Chondrocyte (in vitro differentiated cells): ENCODE results near the gene CACNA1B. TPM values are rescaled to one million over a fixed set of nuclear protein-coding genes. Genes with fewer than 3 reads are reported as not detected.
"Not testable (repeated sequence)": the region's sequence is repeated elsewhere in the genome, so short reads cannot be mapped to it uniquely, and the experiment has no call there.

Experiments
- DNase-seq: peaks from one replicate; pipeline ENCODE4 v3.0.0; 2021; ENCODE audit warnings: mixed read lengths, low spot score
- H3K27ac Mint-ChIP-seq: one replicate; pipeline ENCODE4 v1.8.0; 2021; ENCODE audit warnings: mild to moderate bottlenecking, moderate library complexity, mixed read lengths; ENCODE audit not compliant: unreplicated experiment
- H3K27me3 Mint-ChIP-seq: 2 replicates; pipeline ENCODE4 v1.8.0; 2021; ENCODE audit warnings: low read depth, mixed read lengths
- H3K36me3 Mint-ChIP-seq: 2 replicates; pipeline ENCODE4 v1.8.0; 2021; ENCODE audit warnings: low read depth, mixed read lengths
- H3K4me1 Mint-ChIP-seq: 2 replicates; pipeline ENCODE4 v1.8.0; 2021; ENCODE audit warnings: low read depth, mild to moderate bottlenecking, mixed read lengths
- H3K4me3 Mint-ChIP-seq: one replicate; pipeline ENCODE4 v1.8.0; 2021; ENCODE audit warnings: mild to moderate bottlenecking, moderate library complexity, mixed read lengths; ENCODE audit not compliant: unreplicated experiment
- H3K9me3 Mint-ChIP-seq: 2 replicates; pipeline ENCODE4 v1.8.0; 2021; ENCODE audit warnings: low read depth, mixed read lengths
- CTCF ChIP-seq: fragments of 200-600 bp; sonication (generic); IDR thresholded peaks from 2 replicates; pipeline ENCODE4 v1.5.0; 2021; ENCODE audit warnings: antibody characterized with exemption, mild to moderate bottlenecking, moderate library complexity
- microRNA-seq: library from miRNA; unstranded; fragments of <30 nt; microRNA quantifications from one replicate; pipeline ENCODE4 v1.2.0, GENCODE V29; 2020; ENCODE audit warnings: borderline number of aligned reads
- total RNA-seq: library from RNA; stranded (reverse); gene quantifications from 3 replicates; pipeline ENCODE4 v1.2.1, GENCODE V29; 2021

CACNA1B gene
- total RNA-seq, 1 donor from 2014 or later, result 3.7 TPM

GRCh38 chr9:138140980-138141379 is 263.4 kb downstream of the CACNA1B start:
- not testable (repeated sequence) for H3K4me3 Mint-ChIP-seq, H3K4me1 Mint-ChIP-seq, DNase-seq

GRCh38 chr9:138142528-138143244 is 265.1 kb downstream of the CACNA1B start:
- not testable (repeated sequence) for DNase-seq, H3K4me1 Mint-ChIP-seq

More at GRCh38 chr9:138140980-138141379, 263.4 kb downstream of the CACNA1B start:
- H3K36me3 Mint-ChIP-seq, H3K27ac Mint-ChIP-seq, H3K9me3 Mint-ChIP-seq, H3K27me3 Mint-ChIP-seq: not testable (repeated sequence)

GRCh38 chr9:138143491-138143890 is 265.9 kb downstream of the CACNA1B start:
- not testable (repeated sequence) for H3K36me3 Mint-ChIP-seq, H3K27me3 Mint-ChIP-seq, DNase-seq, H3K4me1 Mint-ChIP-seq, H3K9me3 Mint-ChIP-seq, H3K27ac Mint-ChIP-seq, H3K4me3 Mint-ChIP-seq

More at GRCh38 chr9:138142528-138143244, 265.1 kb downstream of the CACNA1B start:
- H3K9me3 Mint-ChIP-seq, H3K4me3 Mint-ChIP-seq, H3K27ac Mint-ChIP-seq, H3K27me3 Mint-ChIP-seq, H3K36me3 Mint-ChIP-seq: not testable (repeated sequence)

GRCh38 chr9:138147556-138147955 is 270.0 kb downstream of the CACNA1B start:
- not testable (repeated sequence) for DNase-seq, H3K27me3 Mint-ChIP-seq, H3K27ac Mint-ChIP-seq, H3K4me1 Mint-ChIP-seq, H3K36me3 Mint-ChIP-seq, H3K9me3 Mint-ChIP-seq
- peak; percentile 74 for TF ChIP-seq CTCF
- peak overlapping the region; percentile 25 for H3K4me3 Mint-ChIP-seq

GRCh38 chr9:138149672-138150656 is 272.4 kb downstream of the CACNA1B start:
- H3K9me3 Mint-ChIP-seq, H3K27me3 Mint-ChIP-seq, DNase-seq, H3K36me3 Mint-ChIP-seq, H3K4me1 Mint-ChIP-seq, H3K27ac Mint-ChIP-seq: not testable (repeated sequence)
- TF ChIP-seq CTCF, result peak; percentile 75
- H3K4me3 Mint-ChIP-seq, result peak overlapping the region; percentile 63

GRCh38 chr9:138155788-138156187 is 278.2 kb downstream of the CACNA1B start:
- DNase-seq, H3K27ac Mint-ChIP-seq, H3K4me3 Mint-ChIP-seq, H3K36me3 Mint-ChIP-seq, H3K9me3 Mint-ChIP-seq, H3K4me1 Mint-ChIP-seq: not testable (repeated sequence)
- H3K27me3 Mint-ChIP-seq, result peaks cover 11% of the 10 kb centered on the region

- not testable (repeated sequence) for H3K9me3 Mint-ChIP-seq, H3K27ac Mint-ChIP-seq, DNase-seq, H3K4me3 Mint-ChIP-seq, H3K27me3 Mint-ChIP-seq, H3K36me3 Mint-ChIP-seq, H3K4me1 Mint-ChIP-seq
These were observed 289.2 kb downstream of the CACNA1B start for GRCh38 chr9:138166793-138167192.

Small RNA genes within 50 kb of the gene (microRNA-seq; reads per million reads assigned to microRNA genes)
- gene MIR602, result not detected
